HepG2 (cell line): ENCODE measurements around the gene FLAD1. TPM values are rescaled to one million over a fixed set of nuclear protein-coding genes. Genes with fewer than 3 reads are reported as not detected.

Experiments used
- CENPT ChIP-seq: sonication (generic); formaldehyde crosslinking; IDR thresholded peaks from 2 replicates; pipeline ENCODE4 v1.8.0; 2022; ENCODE audit warnings: low read depth, mild to moderate bottlenecking, moderate library complexity, missing genetic modification reagents
- ERF ChIP-seq: IDR thresholded peaks from 2 replicates; pipeline ENCODE4 v1.6.1; 2018; ENCODE audit warnings: missing biosample characterization, missing genetic modification reagents
- HOXA9 ChIP-seq: sonication (generic); formaldehyde crosslinking; IDR thresholded peaks from 2 replicates; pipeline ENCODE4 v1.8.1; 2022; ENCODE audit warnings: missing genetic modification reagents, mild to moderate bottlenecking, moderate library complexity, borderline replicate concordance
- IRF1 ChIP-seq: sonication (generic); formaldehyde crosslinking; IDR thresholded peaks from 2 replicates; pipeline ENCODE4 v1.4.0; 2020; ENCODE audit warnings: low read depth, mild to moderate bottlenecking, missing genetic modification reagents
- PATZ1 ChIP-seq: sonication (generic); formaldehyde crosslinking; IDR thresholded peaks from 2 replicates; pipeline ENCODE4 v1.4.0; 2020; ENCODE audit warnings: missing genetic modification reagents
- PHF21A ChIP-seq: sonication (generic); formaldehyde crosslinking; IDR thresholded peaks from 2 replicates; pipeline ENCODE4 v1.5.0; 2020; ENCODE audit warnings: mild to moderate bottlenecking, missing genetic modification reagents
- RARA ChIP-seq: IDR thresholded peaks from 2 replicates; pipeline ENCODE4 v1.6.1; 2016; ENCODE audit warnings: missing genetic modification reagents, missing compliant biosample characterization
- RBFOX2 ChIP-seq: fragments of 200-400 bp; formaldehyde crosslinking; IDR thresholded peaks from 2 replicates; pipeline ENCODE4 v1.6.1; 2017; ENCODE audit warnings: low read depth, mild to moderate bottlenecking, low read length
- RFXANK ChIP-seq: IDR thresholded peaks from 2 replicates; pipeline ENCODE4 v1.6.1; 2016
- SALL2 ChIP-seq: sonication (generic); formaldehyde crosslinking; IDR thresholded peaks from 2 replicates; pipeline ENCODE4 v1.8.1; 2023; ENCODE audit warnings: mild to moderate bottlenecking, missing genetic modification reagents, inconsistent platforms
- SRSF1 ChIP-seq: fragments of 200-400 bp; formaldehyde crosslinking; optimal IDR thresholded peaks from 2 replicates; pipeline ENCODE3; 2017; ENCODE audit warnings: mild to moderate bottlenecking, low read depth, low read length, moderate library complexity
- ZBTB8A ChIP-seq: sonication (generic); formaldehyde crosslinking; IDR thresholded peaks from 2 replicates; pipeline ENCODE4 v1.4.0; 2020; ENCODE audit warnings: mild to moderate bottlenecking, low read depth, missing genetic modification reagents, borderline replicate concordance
- ZMAT3 ChIP-seq: sonication (generic); formaldehyde crosslinking; conservative IDR thresholded peaks from 2 replicates; pipeline ENCODE4 v1.7.0; 2021; ENCODE audit warnings: missing genetic modification reagents
- ZNF224 ChIP-seq: sonication (generic); formaldehyde crosslinking; IDR thresholded peaks from 2 replicates; pipeline ENCODE4 v1.5.0; 2020; ENCODE audit warnings: mild to moderate bottlenecking, missing genetic modification reagents
- ZNF280B ChIP-seq: sonication (generic); formaldehyde crosslinking; IDR thresholded peaks from 2 replicates; pipeline ENCODE4 v1.5.0; 2020; ENCODE audit warnings: missing genetic modification reagents, mild to moderate bottlenecking, borderline replicate concordance
- ZNF30 ChIP-seq: sonication (generic); formaldehyde crosslinking; IDR thresholded peaks from 2 replicates; pipeline ENCODE4 v1.5.0; 2020; ENCODE audit warnings: mild to moderate bottlenecking, missing genetic modification reagents
- ZNF335 ChIP-seq: sonication (generic); formaldehyde crosslinking; IDR thresholded peaks from 2 replicates; pipeline ENCODE4 v1.4.0; 2020; ENCODE audit warnings: missing genetic modification reagents
- ZNF430 ChIP-seq: sonication (generic); formaldehyde crosslinking; IDR thresholded peaks from 2 replicates; pipeline ENCODE4 v1.9.0; 2021; ENCODE audit warnings: mild to moderate bottlenecking, missing genetic modification reagents
- ZNF431 ChIP-seq: sonication (generic); formaldehyde crosslinking; IDR thresholded peaks from 2 replicates; pipeline ENCODE4 v1.9.0; 2022; ENCODE audit warnings: missing genetic modification reagents, low read depth, mild to moderate bottlenecking, borderline replicate concordance
- ZNF550 ChIP-seq: sonication (generic); formaldehyde crosslinking; IDR thresholded peaks from 2 replicates; pipeline ENCODE4 v1.4.0; 2020; ENCODE audit warnings: mild to moderate bottlenecking, missing genetic modification reagents, borderline replicate concordance
- ZNF577 ChIP-seq: sonication (generic); formaldehyde crosslinking; IDR thresholded peaks from 2 replicates; pipeline ENCODE4 v1.4.0; 2020; ENCODE audit warnings: mild to moderate bottlenecking, low read depth, missing genetic modification reagents, borderline replicate concordance
- ZNF674 ChIP-seq: sonication (generic); formaldehyde crosslinking; IDR thresholded peaks from 2 replicates; pipeline ENCODE4 v1.5.0; 2020; ENCODE audit warnings: low read depth, mild to moderate bottlenecking, missing genetic modification reagents
- ZSCAN30 ChIP-seq: sonication (generic); formaldehyde crosslinking; IDR thresholded peaks from 2 replicates; pipeline ENCODE4 v1.5.0; 2020; ENCODE audit warnings: mild to moderate bottlenecking, missing genetic modification reagents
- polyA plus RNA-seq, 8 experiments: library from polyadenylated mRNA; depleted of rRNA in 3 of 8; stranded (reverse) in 7 of 8; unstranded in 1 of 8; fragments of >200 nt; fragmentation: Illumina TruSeq in 4 of 8; extraction: Trizol in 4 of 8; gene quantifications; 2 replicates each; pipeline versions ENCODE4 v1.2.1 to v1.2.3, GENCODE V29; 2011 to 2016; ENCODE audit warnings: low read depth in 4 of 8, missing spikeins in 1 of 8, mixed read lengths in 1 of 8; ENCODE audit not compliant: insufficient read depth in 1 of 8
- total RNA-seq, 5 experiments: library from RNA; depleted of rRNA; stranded (reverse); fragments of >200 nt; fragmentation: Illumina TruSeq; extraction: Trizol; gene quantifications; 2 replicates each; pipeline ENCODE4 v1.2.3, GENCODE V29; 2016; ENCODE audit warnings: low read depth in 1 of 5
- TF ChIP-seq, protein P1 (sequence below): sonication (generic); formaldehyde crosslinking; IDR thresholded peaks from 2 replicates; pipeline ENCODE4 v1.9.0; 2021; ENCODE audit warnings: missing genetic modification reagents, mild to moderate bottlenecking, borderline replicate concordance

The FLAD1 gene
- total and polyA plus RNA-seq, 2 of the 13 experiments (the other 11 are each of a cell fraction or from before 2014, with no cell fraction given) = 25.9 to 32.8 TPM

DNA sequence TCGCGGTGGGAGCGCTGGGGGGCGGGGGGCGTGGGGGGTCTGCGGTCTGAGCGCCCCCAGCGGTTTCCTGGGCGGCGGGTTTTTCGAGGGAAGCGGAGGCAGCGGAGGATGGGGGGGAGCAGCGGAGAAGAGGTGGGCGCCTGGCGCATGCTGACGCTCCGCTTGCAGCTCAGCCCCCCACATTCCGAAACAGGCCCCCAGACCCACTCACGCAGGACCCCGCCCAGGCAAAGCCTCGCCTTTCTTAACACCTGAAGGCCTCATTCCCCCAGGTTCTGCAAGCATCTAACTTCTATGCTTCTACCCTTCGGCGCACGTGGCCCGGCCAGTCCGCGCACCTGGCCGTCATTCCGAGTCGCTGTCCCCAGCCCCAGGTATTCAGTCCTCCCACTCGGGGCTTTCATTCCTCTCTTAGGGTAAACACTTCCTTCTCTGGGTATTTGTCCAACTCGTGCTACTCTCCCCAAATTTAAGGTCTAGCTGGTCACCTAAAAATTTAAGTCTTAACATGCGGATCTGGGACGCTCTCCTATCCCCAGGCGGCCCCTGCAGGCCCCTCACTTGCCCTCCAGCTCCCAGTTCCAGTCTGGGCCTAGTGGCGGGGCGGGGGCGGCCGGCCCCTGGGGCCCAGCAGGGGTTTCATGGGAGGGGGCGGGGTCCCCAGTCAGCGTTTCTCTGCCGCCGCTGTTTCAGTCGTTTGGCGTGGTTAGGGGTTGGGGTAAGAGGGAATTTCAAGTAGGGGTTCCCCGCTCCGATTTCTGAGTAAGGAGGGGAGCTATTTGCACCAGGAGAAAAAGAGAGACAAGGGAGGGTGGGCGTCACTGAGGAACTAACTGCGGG, 16.6 kb downstream of the FLAD1 start (continued):
- TF ChIP-seq PATZ1 (peak; percentile 93), ZNF431 (CRISPR knock-in tag) (no peak), RARA (CRISPR knock-in tag) (peak; percentile 33; the same call in 1 of the 2 replicates), CENPT (CRISPR knock-in tag) (no peak), ZMAT3 (CRISPR knock-in tag) (peak; percentile 59; the same call in 1 of the 2 replicates), ZNF30 (CRISPR knock-in tag) (no peak), ERF (peak; percentile 47; the same call in 1 of the 2 replicates), HOXA9 (CRISPR knock-in tag) (no peak), ZNF550 (CRISPR knock-in tag) (no peak), ZSCAN30 (CRISPR knock-in tag) (no peak), RBFOX2 (no peak; the same call in 1 of the 2 replicates), ZNF430 (no peak), PHF21A (CRISPR knock-in tag) (peak; percentile 38; the same call in 1 of the 2 replicates), ZNF674 (CRISPR knock-in tag) (no peak), ZNF224 (CRISPR knock-in tag) (no peak), IRF1 (CRISPR knock-in tag) (no peak), ZBTB8A (no peak), ZNF577 (CRISPR knock-in tag) (no peak), ZNF280B (CRISPR knock-in tag) (no peak), SRSF1 (no peak), RFXANK (CRISPR knock-in tag) (no peak), ZNF335 (CRISPR knock-in tag) (no peak), SALL2 (no peak)
- TF ChIP-seq, protein P1, sequence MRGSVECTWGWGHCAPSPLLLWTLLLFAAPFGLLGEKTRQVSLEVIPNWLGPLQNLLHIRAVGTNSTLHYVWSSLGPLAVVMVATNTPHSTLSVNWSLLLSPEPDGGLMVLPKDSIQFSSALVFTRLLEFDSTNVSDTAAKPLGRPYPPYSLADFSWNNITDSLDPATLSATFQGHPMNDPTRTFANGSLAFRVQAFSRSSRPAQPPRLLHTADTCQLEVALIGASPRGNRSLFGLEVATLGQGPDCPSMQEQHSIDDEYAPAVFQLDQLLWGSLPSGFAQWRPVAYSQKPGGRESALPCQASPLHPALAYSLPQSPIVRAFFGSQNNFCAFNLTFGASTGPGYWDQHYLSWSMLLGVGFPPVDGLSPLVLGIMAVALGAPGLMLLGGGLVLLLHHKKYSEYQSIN (CRISPR knock-in tag) = no peak
